NB4 (cell line): ENCODE measurements around the gene KSR2.

Experiments
- CTCF ChIP-seq: IDR thresholded peaks from one replicate; pipeline ENCODE4 v1.5.1; 2012; ENCODE audit warnings: low read depth, low read length
- MAX ChIP-seq: IDR thresholded peaks from 2 replicates; pipeline ENCODE4 v1.6.1; 2011; ENCODE audit warnings: low read depth, low read length

- TF ChIP-seq CTCF, result no peak
- TF ChIP-seq MAX, result no peak
These were observed 565.1 kb downstream of the KSR2 start for GRCh38 chr12:117403586-117404139.
